Measurements from ENCODE around the gene C8B.

The C8B gene

GRCh38 chr1:56931686-56932085 lies 34.1 kb downstream of the C8B start:
- no peak for DNase-seq (ENCODE audit: low read depth in 2 of 2)

- DNase-seq (ENCODE audit: low read depth in 2 of 2): no peak
Observed at GRCh38 chr1:56931211-56931610, 34.6 kb downstream of the C8B start.

- DNase-seq (ENCODE audit: low read depth in 2 of 2): no peak
Observed at GRCh38 chr1:56929492-56929891, 36.3 kb downstream of the C8B start.

- DNase-seq (ENCODE audit: low read depth in 2 of 2): no peak
Observed at GRCh38 chr1:56927986-56928385, 37.8 kb downstream of the C8B start.

GRCh38 chr1:56927171-56927570 lies 38.6 kb downstream of the C8B start:
- DNase-seq (ENCODE audit: low read depth in 2 of 2): no peak

- no peak for DNase-seq (ENCODE audit: low read depth in 2 of 2)
Observed at GRCh38 chr1:56925193-56925592, 40.6 kb downstream of the C8B start.

- no peak for DNase-seq (ENCODE audit: low read depth in 2 of 2)
Observed at GRCh38 chr1:56924116-56924515, 41.7 kb downstream of the C8B start.

- DNase-seq (ENCODE audit: low read depth in 2 of 2): no peak
Observed at GRCh38 chr1:56923201-56923600, 42.6 kb downstream of the C8B start.

GRCh38 chr1:56922507-56922906 lies 43.3 kb downstream of the C8B start:
- DNase-seq (ENCODE audit: low read depth in 2 of 2): no peak

GRCh38 chr1:56922070-56922469 lies 43.7 kb downstream of the C8B start:
- no peak for DNase-seq (ENCODE audit: low read depth in 2 of 2)

- DNase-seq (ENCODE audit: low read depth in 2 of 2): no peak
Observed at GRCh38 chr1:56921479-56921878, 44.3 kb downstream of the C8B start.

- no peak for DNase-seq (ENCODE audit: low read depth in 2 of 2)
Observed at GRCh38 chr1:56920591-56921001, 45.2 kb downstream of the C8B start.

- no peak for DNase-seq (ENCODE audit: low read depth in 2 of 2)
Observed at GRCh38 chr1:56917356-56917755, 48.5 kb downstream of the C8B start.

GRCh38 chr1:56916630-56917029 lies 49.2 kb downstream of the C8B start:
- no peak for DNase-seq (ENCODE audit: low read depth in 2 of 2)

- DNase-seq (ENCODE audit: low read depth in 2 of 2): no peak
Observed at GRCh38 chr1:56915960-56916359, 49.9 kb downstream of the C8B start.

GRCh38 chr1:56912325-56912724 lies 53.5 kb downstream of the C8B start:
- DNase-seq (ENCODE audit: low read depth in 2 of 2): no peak

- no peak for DNase-seq (ENCODE audit: low read depth in 2 of 2)
Observed at GRCh38 chr1:56911098-56911938, 54.5 kb downstream of the C8B start.

- DNase-seq (ENCODE audit: low read depth in 2 of 2): no peak
Observed at GRCh38 chr1:56910441-56910985, 55.3 kb downstream of the C8B start.

GRCh38 chr1:56908619-56909221 lies 57.1 kb downstream of the C8B start:
- no peak for DNase-seq (ENCODE audit: low read depth in 2 of 2)

GRCh38 chr1:56905667-56906066 lies 60.1 kb downstream of the C8B start:
- DNase-seq (ENCODE audit: low read depth in 2 of 2): no peak

- DNase-seq (ENCODE audit: low read depth in 2 of 2): no peak
Observed at GRCh38 chr1:56904663-56905397, 61.0 kb downstream of the C8B start.

- no peak for DNase-seq (ENCODE audit: low read depth in 2 of 2)
Observed at GRCh38 chr1:56903778-56904177, 62.0 kb downstream of the C8B start.
